Mammary epithelial cell (primary cell): ENCODE data around the gene CCDC92B.

ENCODE experiments used
- CTCF ChIP-seq, 2 donors: IDR thresholded peaks in 1 of 2; conservative IDR thresholded peaks in 1 of 2; 2 replicates each; pipeline ENCODE4 v1.5.1; 2011 to 2012; ENCODE audit warnings: inconsistent platforms in 2 of 2, low read length in 2 of 2, mild to moderate bottlenecking in 2 of 2, control low read depth in 1 of 2, low read depth in 1 of 2; ENCODE audit not compliant: insufficient read depth in 1 of 2; ENCODE audit errors: extremely low read depth in 1 of 2
- EZH2 ChIP-seq: IDR thresholded peaks from 2 replicates; pipeline ENCODE4 v1.6.1; 2012; ENCODE audit warnings: low read length, inconsistent platforms, borderline replicate concordance

GRCh38 chr17:2708585-2709182 lies 40.8 kb downstream of the CCDC92B start:
- TF ChIP-seq CTCF (conservative IDR thresholded peaks at IDR 0.05 in 1 of 2, IDR thresholded peaks at IDR 0.05 in 1 of 2; ENCODE audit: extremely low read depth in 1 of 2, insufficient read depth in 1 of 2, low read depth in 1 of 2, low read length in 2 of 2) = no peak
- no peak for TF ChIP-seq EZH2
